ENCODE measurements around the gene RNF213. TPM values are rescaled to one million over a fixed set of nuclear protein-coding genes. Genes with fewer than 3 reads are reported as not detected.

RNF213 gene
- total RNA-seq, 4 donors from 2014 or later, result 57.8 to 197 (median 94.1) TPM

- H3K4me3 ChIP-seq, result no peak overlapping the region
- WGBS, result 93% methylated on average over 10 of the region's 11 CpGs
- H3K36me3 ChIP-seq, result peaks cover 98% of the 10 kb centered on the region
- TF ChIP-seq POLR2AphosphoS5 (IDR thresholded peaks at IDR 0.05), result no peak
- no peak for TF ChIP-seq CTCF (IDR thresholded peaks at IDR 0.05)
- no peak for TF ChIP-seq EP300 (IDR thresholded peaks at IDR 0.05)
- no peak for TF ChIP-seq POLR2A (IDR thresholded peaks at IDR 0.05)
- no peaks in the 10 kb centered on the region for H3K4me1 ChIP-seq
- H3K9me3 ChIP-seq, result no peaks in the 10 kb centered on the region
- peak in 1 of 2 donors; percentile 34 for DNase-seq (ENCODE audit: low spot score in 2 of 2)
- H3K27me3 ChIP-seq, result no peaks in the 10 kb centered on the region
- H3K27ac ChIP-seq, result no peak overlapping the region
These were observed 98.2 kb downstream of the RNF213 start for GRCh38 chr17:80358861-80359260.

DNA sequence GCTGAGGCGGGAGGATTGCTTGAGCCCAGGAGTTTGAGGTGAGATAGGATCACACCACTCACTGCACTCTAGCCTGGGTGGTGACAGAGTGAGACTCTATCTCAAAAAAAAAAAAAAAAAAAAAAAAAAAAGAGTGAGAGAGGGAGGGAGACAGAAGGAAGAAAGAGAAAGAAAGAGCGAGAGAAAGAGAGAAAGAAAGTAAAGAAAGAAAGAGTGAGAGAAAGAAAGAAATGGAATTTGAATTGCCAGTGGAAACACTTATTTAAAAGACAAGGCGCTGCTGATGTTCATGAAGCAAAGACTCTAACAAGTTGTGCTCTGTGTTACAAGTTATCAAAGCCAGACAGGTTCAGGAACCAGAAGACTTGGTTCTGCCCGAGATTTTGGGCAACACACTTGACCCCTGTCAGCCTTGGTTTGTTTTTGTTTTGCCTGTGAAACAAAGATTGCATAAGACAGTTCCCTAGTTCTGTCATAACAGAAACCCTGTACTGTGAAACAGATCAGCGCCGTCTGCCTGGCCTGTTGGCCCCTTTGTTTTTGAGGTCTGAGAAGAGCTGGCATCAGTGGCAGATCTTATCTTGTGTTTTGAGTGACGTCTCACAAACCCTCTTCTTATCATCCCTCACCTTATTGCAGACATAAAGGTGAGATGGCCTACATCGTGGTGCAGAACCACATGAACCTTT, 98.9 kb downstream of the RNF213 start:
- 82% methylated on average over 8 of the region's 8 CpGs for WGBS
- no peaks in the 10 kb centered on the region for H3K9me3 ChIP-seq
- H3K36me3 ChIP-seq, result peaks cover 98% of the 10 kb centered on the region
- TF ChIP-seq CTCF (IDR thresholded peaks at IDR 0.05) (no peak), EP300 (IDR thresholded peaks at IDR 0.05) (no peak), POLR2A (IDR thresholded peaks at IDR 0.05) (no peak), POLR2AphosphoS5 (IDR thresholded peaks at IDR 0.05) (no peak)
- no peak overlapping the region for H3K27ac ChIP-seq
- DNase-seq (ENCODE audit: low spot score in 2 of 2), result peak in 1 of 2 donors; percentile 16
- H3K4me3 ChIP-seq, result no peak overlapping the region
- H3K4me1 ChIP-seq, result no peaks in the 10 kb centered on the region
- no peaks in the 10 kb centered on the region for H3K27me3 ChIP-seq

DNA sequence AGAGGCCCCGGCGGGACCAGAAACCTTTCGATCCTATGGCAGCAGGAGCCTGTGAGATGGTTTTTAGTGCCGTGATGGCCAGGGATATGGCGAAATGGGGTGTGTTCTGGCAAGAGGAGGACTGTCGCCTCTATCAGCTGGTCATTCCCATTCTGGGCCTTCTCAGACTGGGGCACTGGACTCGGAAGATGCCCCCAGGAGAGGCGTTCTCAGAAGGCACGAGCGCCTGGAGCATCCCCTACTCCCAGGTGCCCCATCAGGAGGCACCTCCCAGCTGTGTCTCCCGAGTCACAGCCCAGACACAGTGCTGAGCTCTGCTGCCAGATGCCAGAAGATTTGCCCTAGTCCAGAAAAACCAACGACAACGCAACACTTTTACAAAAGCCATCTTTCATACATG, 99.7 kb downstream of the RNF213 start:
- no peak overlapping the region for H3K4me3 ChIP-seq
- H3K27me3 ChIP-seq, result no peaks in the 10 kb centered on the region
- WGBS, result 98% methylated on average over 13 of the region's 13 CpGs
- H3K36me3 ChIP-seq, result peaks cover 99% of the 10 kb centered on the region
- H3K9me3 ChIP-seq, result no peaks in the 10 kb centered on the region
- TF ChIP-seq POLR2A (IDR thresholded peaks at IDR 0.05), result no peak
- no peaks in the 10 kb centered on the region for H3K4me1 ChIP-seq
- H3K27ac ChIP-seq, result no peak overlapping the region
- peak in 1 of 2 donors; percentile 29 for DNase-seq (ENCODE audit: low spot score in 2 of 2)

DNA sequence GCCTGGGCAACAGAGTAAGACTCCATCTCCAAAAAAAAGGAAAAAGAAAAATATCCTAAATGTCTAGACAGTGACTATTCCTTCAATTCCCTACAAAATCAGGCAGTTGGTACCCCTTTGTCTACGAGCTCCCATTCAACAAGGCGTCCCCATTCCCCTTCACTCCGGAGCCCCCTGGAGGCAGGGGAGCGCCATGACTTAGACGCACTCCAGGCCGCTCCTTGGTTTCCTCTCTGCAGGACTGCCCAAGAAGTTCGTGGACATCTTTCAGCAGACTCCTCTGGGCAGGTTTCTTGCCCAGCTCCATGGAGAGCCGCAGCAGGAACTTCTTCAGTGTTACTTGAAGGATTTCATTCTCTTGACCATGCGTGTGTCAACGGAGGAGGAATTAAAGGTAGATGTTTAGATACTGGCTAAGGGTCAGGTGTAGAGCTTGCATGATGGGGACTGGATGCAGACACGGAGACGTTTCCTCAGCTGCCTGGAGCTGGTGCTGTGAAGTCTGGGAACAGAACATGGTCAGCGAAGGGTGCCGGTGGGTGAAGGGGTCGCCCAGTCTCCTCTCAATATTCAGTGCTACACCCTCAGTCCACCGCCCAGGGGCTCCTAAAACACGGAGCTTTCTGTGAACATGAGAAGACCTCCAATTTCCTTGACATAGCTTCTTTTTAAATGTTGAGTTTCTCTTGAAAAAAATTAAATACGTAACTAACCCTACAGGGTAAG, 101.0 kb downstream of the RNF213 start:
- no peaks in the 10 kb centered on the region for H3K4me1 ChIP-seq
- H3K27me3 ChIP-seq, result no peaks in the 10 kb centered on the region
- no peak overlapping the region for H3K27ac ChIP-seq
- WGBS, result 94% methylated on average over 18 of the region's 18 CpGs
- H3K4me3 ChIP-seq, result no peak overlapping the region
- no peaks in the 10 kb centered on the region for H3K9me3 ChIP-seq
- TF ChIP-seq CTCF (IDR thresholded peaks at IDR 0.05) (no peak), POLR2AphosphoS5 (IDR thresholded peaks at IDR 0.05) (no peak), POLR2A (IDR thresholded peaks at IDR 0.05) (no peak), EP300 (IDR thresholded peaks at IDR 0.05) (no peak)
- H3K36me3 ChIP-seq, result peaks cover 97% of the 10 kb centered on the region
- DNase-seq (ENCODE audit: low spot score in 2 of 2), result peak in 1 of 2 donors; percentile 31

- Histone ChIP-seq H3K27me3 (no peaks in the 10 kb centered on the region), H3K9me3 (no peaks in the 10 kb centered on the region), H3K36me3 (peaks cover 91% of the 10 kb centered on the region), H3K27ac (no peak overlapping the region), H3K4me3 (no peak overlapping the region), H3K4me1 (no peaks in the 10 kb centered on the region)
- 78% methylated on average over 18 of the region's 18 CpGs for WGBS
- TF ChIP-seq POLR2A (IDR thresholded peaks at IDR 0.05) (no peak), EP300 (IDR thresholded peaks at IDR 0.05) (no peak), CTCF (IDR thresholded peaks at IDR 0.05) (no peak), POLR2AphosphoS5 (IDR thresholded peaks at IDR 0.05) (no peak)
- peak in 1 of 2 donors; percentile 35 for DNase-seq (ENCODE audit: low spot score in 2 of 2)
These were observed 101.9 kb downstream of the RNF213 start for GRCh38 chr17:80362428-80363119.
